ENCODE measurements around the gene GPX6. TPM values are rescaled to one million over a fixed set of nuclear protein-coding genes. Genes with fewer than 3 reads are reported as not detected.
"Not testable (repeated sequence)": the region's sequence is repeated elsewhere in the genome, so short reads cannot be mapped to it uniquely, and the experiment has no call there.

GPX6 gene
- total and polyA plus RNA-seq, 4 donors: 1.1 TPM; not detected in 3

DNA sequence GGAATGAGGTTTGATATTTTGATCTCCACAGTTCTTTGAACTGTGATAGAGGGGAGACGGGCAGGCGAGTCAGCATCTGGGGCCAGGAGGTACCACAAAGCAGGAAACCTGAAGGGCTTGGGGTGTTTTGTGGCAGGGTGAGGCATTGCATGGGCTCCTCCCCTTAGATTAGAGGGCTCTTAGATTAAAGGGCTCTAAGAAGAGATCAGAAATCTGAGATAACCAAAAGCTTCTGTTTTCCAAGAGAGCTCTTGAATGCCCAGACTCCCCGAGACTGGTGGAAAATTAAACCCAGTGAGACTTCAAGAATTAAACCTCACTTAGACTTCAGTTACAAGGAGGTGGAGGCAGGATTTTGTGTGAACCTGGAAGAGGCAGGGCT lies 7.6 kb upstream of the GPX6 start:
- H3K4me3 ChIP-seq: no peak overlapping the region
- TF ChIP-seq, protein P1, sequence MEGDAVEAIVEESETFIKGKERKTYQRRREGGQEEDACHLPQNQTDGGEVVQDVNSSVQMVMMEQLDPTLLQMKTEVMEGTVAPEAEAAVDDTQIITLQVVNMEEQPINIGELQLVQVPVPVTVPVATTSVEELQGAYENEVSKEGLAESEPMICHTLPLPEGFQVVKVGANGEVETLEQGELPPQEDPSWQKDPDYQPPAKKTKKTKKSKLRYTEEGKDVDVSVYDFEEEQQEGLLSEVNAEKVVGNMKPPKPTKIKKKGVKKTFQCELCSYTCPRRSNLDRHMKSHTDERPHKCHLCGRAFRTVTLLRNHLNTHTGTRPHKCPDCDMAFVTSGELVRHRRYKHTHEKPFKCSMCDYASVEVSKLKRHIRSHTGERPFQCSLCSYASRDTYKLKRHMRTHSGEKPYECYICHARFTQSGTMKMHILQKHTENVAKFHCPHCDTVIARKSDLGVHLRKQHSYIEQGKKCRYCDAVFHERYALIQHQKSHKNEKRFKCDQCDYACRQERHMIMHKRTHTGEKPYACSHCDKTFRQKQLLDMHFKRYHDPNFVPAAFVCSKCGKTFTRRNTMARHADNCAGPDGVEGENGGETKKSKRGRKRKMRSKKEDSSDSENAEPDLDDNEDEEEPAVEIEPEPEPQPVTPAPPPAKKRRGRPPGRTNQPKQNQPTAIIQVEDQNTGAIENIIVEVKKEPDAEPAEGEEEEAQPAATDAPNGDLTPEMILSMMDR (IDR thresholded peaks at IDR 0.05; ENCODE audit: control extremely low read depth, extremely low read depth): no peak
- WGBS, 2 donors: 28 to 31% methylated on average over 3 of the region's 3 CpGs

DNA sequence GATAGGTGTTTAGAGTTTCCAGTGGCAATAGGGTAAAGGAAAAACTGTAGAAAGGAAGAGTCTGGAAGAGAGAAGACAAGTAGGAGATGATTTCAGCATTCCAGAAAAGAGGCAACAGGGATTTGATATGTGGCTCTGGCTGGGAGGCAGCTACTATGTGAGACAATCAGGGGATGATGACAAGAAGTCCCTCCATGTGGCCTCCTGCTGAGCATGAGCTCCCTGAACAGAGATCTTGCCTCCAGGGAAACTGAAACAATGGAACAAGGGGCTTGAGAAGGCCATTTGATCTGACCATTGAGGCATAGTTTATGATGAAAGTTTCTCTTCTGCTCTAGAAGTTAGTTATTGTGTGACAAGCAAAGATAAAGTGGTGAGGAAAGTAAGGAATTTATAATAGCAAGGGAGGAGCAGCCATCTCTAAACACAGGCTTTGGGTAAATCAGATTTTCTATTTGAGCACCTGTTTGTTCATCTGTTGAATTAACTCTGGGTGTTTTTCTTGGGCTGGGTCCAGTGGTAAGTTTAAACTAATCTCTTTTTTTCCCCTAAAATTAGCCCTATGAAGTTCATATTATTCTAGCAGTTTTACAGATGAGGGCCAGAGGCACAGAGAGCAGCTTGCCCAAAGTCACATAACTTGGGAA lies 7.1 kb upstream of the GPX6 start:
- H3K9ac ChIP-seq (ENCODE audit: insufficient read depth in 1 of 2, low read length in 2 of 2): no peak overlapping the region
- H3K4me3 ChIP-seq: no peak overlapping the region
- TF ChIP-seq, protein P1 (IDR thresholded peaks at IDR 0.05; ENCODE audit: control extremely low read depth, extremely low read depth): no peak
- H3K36me3 ChIP-seq (ENCODE audit: control insufficient read depth in 4 of 4, insufficient read depth in 4 of 4, low read length in 4 of 4): no peaks in the 10 kb centered on the region
- H3K4me1 ChIP-seq (ENCODE audit: control insufficient read depth in 5 of 5, insufficient read depth in 5 of 5, low read length in 5 of 5): no peaks in the 10 kb centered on the region
- peaks cover 0 to 6% (median 0%) of the 10 kb centered on the region in 3 donors for H3K27me3 ChIP-seq (ENCODE audit: control insufficient read depth in 3 of 3, insufficient read depth in 3 of 3, low read length in 2 of 3)
- H3K9me3 ChIP-seq (ENCODE audit: control insufficient read depth in 4 of 4, insufficient read depth in 3 of 4, low read length in 3 of 4): no peaks in the 10 kb centered on the region
- H3K27ac ChIP-seq (ENCODE audit: low read depth in 1 of 2, low read length in 1 of 2): no peak overlapping the region
- ATAC-seq (ENCODE audit: insufficient read depth, low FRiP score) (no peak), DNase-seq (no peak)

More for the DNA sequence above, 7.6 kb upstream of the GPX6 start:
- Histone ChIP-seq H3K9ac (ENCODE audit: insufficient read depth in 1 of 2, low read length in 2 of 2) (no peak overlapping the region), H3K9me3 (ENCODE audit: control insufficient read depth in 4 of 4, insufficient read depth in 3 of 4, low read length in 3 of 4) (no peaks in the 10 kb centered on the region), H3K36me3 (ENCODE audit: control insufficient read depth in 4 of 4, insufficient read depth in 4 of 4, low read length in 4 of 4) (no peaks in the 10 kb centered on the region), H3K27ac (ENCODE audit: low read depth in 1 of 2, low read length in 1 of 2) (no peak overlapping the region), H3K4me1 (ENCODE audit: control insufficient read depth in 5 of 5, insufficient read depth in 5 of 5, low read length in 5 of 5) (no peaks in the 10 kb centered on the region), H3K27me3 (ENCODE audit: control insufficient read depth in 3 of 3, insufficient read depth in 3 of 3, low read length in 2 of 3) (peaks cover 0 to 6% (median 0%) of the 10 kb centered on the region in 3 donors)
- ATAC-seq (ENCODE audit: insufficient read depth, low FRiP score) (no peak), DNase-seq (peak in 2 of 3 donors; percentile 38 to 68)

DNA sequence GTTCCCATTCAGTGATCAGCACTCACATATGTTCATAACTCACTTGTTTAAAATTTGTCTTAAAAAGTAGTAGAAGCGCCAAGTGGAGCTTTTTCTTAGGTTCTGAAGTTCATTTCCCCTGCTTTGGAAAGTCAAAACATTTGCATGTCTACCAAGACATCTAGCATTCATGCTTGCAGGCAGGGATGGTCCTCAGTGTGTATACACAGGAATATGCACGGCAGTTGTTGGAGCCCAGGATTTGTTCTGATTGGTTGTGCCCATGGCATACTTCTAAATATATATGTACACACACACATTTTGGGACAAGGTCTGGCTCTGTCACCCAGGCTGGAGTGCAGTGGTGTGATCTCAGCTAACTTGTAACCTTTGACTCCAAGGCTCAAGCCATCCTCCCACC lies 2.4 kb upstream of the GPX6 start:
- no peak overlapping the region for H3K27ac ChIP-seq (ENCODE audit: low read depth in 1 of 2, low read length in 1 of 2)
- H3K9ac ChIP-seq (ENCODE audit: insufficient read depth in 1 of 2, low read length in 2 of 2): no peak overlapping the region
- H3K4me1 ChIP-seq (ENCODE audit: control insufficient read depth in 5 of 5, insufficient read depth in 5 of 5, low read length in 5 of 5): peaks cover 0 to 9% (median 0%) of the 10 kb centered on the region in 5 donors
- 83 to 84% methylated on average over 2 of the region's 2 CpGs for WGBS, 2 donors
- TF ChIP-seq, protein P1 (IDR thresholded peaks at IDR 0.05; ENCODE audit: control extremely low read depth, extremely low read depth): no peak
- no peaks in the 10 kb centered on the region for H3K27me3 ChIP-seq (ENCODE audit: control insufficient read depth in 3 of 3, insufficient read depth in 3 of 3, low read length in 2 of 3)
- peaks cover 0 to 5% (median 0%) of the 10 kb centered on the region in 4 donors for H3K9me3 ChIP-seq (ENCODE audit: control insufficient read depth in 4 of 4, insufficient read depth in 3 of 4, low read length in 3 of 4)
- no peak overlapping the region for H3K4me3 ChIP-seq
- no peak for ATAC-seq (ENCODE audit: insufficient read depth, low FRiP score)
- no peak for DNase-seq
- no peaks in the 10 kb centered on the region for H3K36me3 ChIP-seq (ENCODE audit: control insufficient read depth in 4 of 4, insufficient read depth in 4 of 4, low read length in 4 of 4)

DNA sequence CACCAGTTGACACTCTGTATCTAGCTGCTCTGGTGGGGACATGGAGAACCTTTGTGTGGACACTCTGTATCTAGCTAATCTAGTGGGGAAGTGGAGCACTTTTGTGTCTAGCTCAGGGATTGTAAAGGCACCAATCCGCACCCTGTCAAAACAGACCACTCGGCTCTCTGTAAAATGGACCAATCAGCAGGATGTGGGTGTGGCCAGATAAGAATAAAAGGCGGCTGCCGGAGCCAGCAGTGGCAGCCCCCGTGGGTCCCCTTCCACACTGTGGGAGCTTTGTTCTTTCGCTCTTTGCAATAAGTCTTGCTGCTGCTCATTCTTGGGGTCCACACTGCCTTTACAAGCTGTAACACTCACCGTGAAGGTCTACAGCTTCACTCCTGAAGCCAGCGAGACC lies 3.2 kb downstream of the GPX6 start:
- not testable (repeated sequence) for H3K9ac ChIP-seq (ENCODE audit: insufficient read depth in 1 of 2, low read length in 2 of 2); H3K4me3 ChIP-seq; ATAC-seq (ENCODE audit: insufficient read depth, low FRiP score); DNase-seq; H3K27me3 ChIP-seq (ENCODE audit: control insufficient read depth in 3 of 3, insufficient read depth in 3 of 3, low read length in 2 of 3); H3K27ac ChIP-seq (ENCODE audit: low read depth in 1 of 2, low read length in 1 of 2); H3K36me3 ChIP-seq (ENCODE audit: control insufficient read depth in 4 of 4, insufficient read depth in 4 of 4, low read length in 4 of 4)
- Histone ChIP-seq H3K9me3 (ENCODE audit: control insufficient read depth in 4 of 4, insufficient read depth in 3 of 4, low read length in 3 of 4) (peaks cover 0 to 13% (median 0%) of the 10 kb centered on the region in 4 donors), H3K4me1 (ENCODE audit: control insufficient read depth in 5 of 5, insufficient read depth in 5 of 5, low read length in 5 of 5) (peaks cover 0 to 11% (median 0%) of the 10 kb centered on the region in 5 donors)
- 92% methylated on average over 8 of the region's 8 CpGs for WGBS, 2 donors
